Tibial artery (tissue), 4 donors: ENCODE data around the gene SAPCD1.

ENCODE experiments used
- DNase-seq, 2 donors: peaks; one replicate each; pipeline ENCODE4 v3.0.0-alpha.2; 2019
- H3K27ac ChIP-seq, 2 donors: fragments of 200-600 bp; sonication (generic) in 1 of 2; 1 replicate in 1 of 2; 2 replicates in 1 of 2; pipeline ENCODE4 v1.5.1; 2018 to 2019; ENCODE audit warnings: mild to moderate bottlenecking in 1 of 2
- H3K27me3 ChIP-seq, 2 donors: fragments of 200-600 bp; sonication (generic) in 1 of 2; one replicate each; pipeline versions ENCODE4 v1.5.1 to v1.6.0; 2016 to 2019
- H3K36me3 ChIP-seq, 3 donors: fragments of 200-600 bp; sonication (generic) in 2 of 3; one replicate each; pipeline ENCODE4 v1.5.1; 2016 to 2019; ENCODE audit warnings: mild to moderate bottlenecking in 2 of 3
- H3K4me1 ChIP-seq, 4 donors: fragments of 200-600 bp; sonication (generic) in 2 of 4; 1 replicate in 3 of 4; 2 replicates in 1 of 4; pipeline ENCODE4 v1.5.1; 2016 to 2019
- H3K4me3 ChIP-seq, 2 donors: fragments of 200-600 bp; sonication (generic) in 1 of 2; 1 replicate in 1 of 2; 2 replicates in 1 of 2; pipeline ENCODE4 v1.5.1; 2018 to 2019; ENCODE audit warnings: mild to moderate bottlenecking in 2 of 2
- H3K9me3 ChIP-seq, 3 donors: fragments of 200-600 bp; sonication (generic) in 1 of 3; one replicate each; pipeline ENCODE4 v1.5.1; 2016 to 2019
- CTCF ChIP-seq, 2 experiments: fragments of 200-600 bp in 1 of 2; fragments of 450-650 bp in 1 of 2; IDR thresholded peaks; one replicate each; pipeline ENCODE4 v1.5.1; 2017 to 2019; ENCODE audit warnings: antibody characterized with exemption in 2 of 2, mild to moderate bottlenecking in 1 of 2, moderate library complexity in 1 of 2
- intact Hi-C: fragments of 100-400 bp; cut with DNase I; formaldehyde crosslinking; loops from one replicate; pipeline ENCODE4 v1.15.0; 2023; ENCODE audit warnings: low total_unique reads

The SAPCD1 gene

DNA sequence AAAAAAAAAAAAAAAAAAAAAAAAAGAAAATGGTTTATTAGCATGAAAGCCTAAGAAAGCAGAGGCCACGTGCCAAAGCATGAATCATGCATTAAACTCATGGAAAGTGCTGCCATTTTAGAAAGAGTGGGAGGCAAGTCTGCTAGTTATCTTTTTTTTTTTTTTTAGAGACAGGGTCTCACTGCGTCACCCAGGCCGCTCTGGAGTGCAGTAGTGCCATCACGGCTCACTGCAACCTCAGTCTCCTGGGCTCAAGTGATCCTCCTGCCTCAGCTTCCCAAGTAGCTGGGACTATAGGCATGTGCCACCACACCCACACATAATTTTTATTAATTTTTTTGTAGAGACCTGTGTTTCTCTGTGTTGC, 9.5 kb downstream of the SAPCD1 start:
- no peak for TF ChIP-seq CTCF (IDR thresholded peaks at IDR 0.05)
- Histone ChIP-seq H3K9me3 (no peaks in the 10 kb centered on the region), H3K36me3 (no peaks in the 10 kb centered on the region), H3K4me3 (no peak overlapping the region), H3K4me1 (peaks cover 0 to 6% (median 4%) of the 10 kb centered on the region in 4 donors), H3K27me3 (no peaks in the 10 kb centered on the region), H3K27ac (no peak overlapping the region)
- intact Hi-C loops, result no loop called here
- no peak for DNase-seq

DNA sequence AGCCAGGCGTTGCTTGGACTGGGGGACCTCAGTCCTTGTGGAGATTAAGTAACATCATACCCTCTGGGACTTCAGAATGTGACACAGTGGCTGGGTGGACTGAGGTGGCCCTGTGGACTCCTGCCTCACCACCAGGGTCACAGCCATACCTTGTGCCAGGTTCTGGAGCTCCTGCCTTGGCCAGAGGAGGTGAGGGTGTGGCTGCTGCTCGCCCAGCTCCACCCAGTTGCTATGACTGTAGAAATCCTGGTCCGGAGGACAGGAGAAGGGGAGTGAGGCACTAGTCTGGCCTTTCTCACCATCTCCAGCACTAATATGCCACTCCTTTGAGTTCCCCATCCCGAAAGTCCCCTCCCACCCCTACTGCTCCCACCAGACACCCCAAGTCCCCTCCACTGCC, 12.7 kb downstream of the SAPCD1 start:
- no peak for TF ChIP-seq CTCF (IDR thresholded peaks at IDR 0.05)
- no peak for DNase-seq
- intact Hi-C loops, result no loop called here
- no peak overlapping the region for H3K27ac ChIP-seq
- peaks cover 0 to 12% (median 8%) of the 10 kb centered on the region in 4 donors for H3K4me1 ChIP-seq
- H3K27me3 ChIP-seq, result no peaks in the 10 kb centered on the region
- no peaks in the 10 kb centered on the region for H3K9me3 ChIP-seq
- no peak overlapping the region for H3K4me3 ChIP-seq
- H3K36me3 ChIP-seq, result peaks cover 7 to 25% (median 22%) of the 10 kb centered on the region in 3 donors

GRCh38 chr6:31775633-31776484, 13.4 kb downstream of the SAPCD1 start:
- Histone ChIP-seq H3K36me3 (peaks cover 14 to 32% (median 28%) of the 10 kb centered on the region in 3 donors), H3K27me3 (no peaks in the 10 kb centered on the region), H3K27ac (no peak overlapping the region), H3K4me1 (peaks cover 0 to 12% (median 8%) of the 10 kb centered on the region in 4 donors), H3K9me3 (no peaks in the 10 kb centered on the region), H3K4me3 (no peak overlapping the region)
- intact Hi-C loops, result no loop called here
- TF ChIP-seq CTCF (IDR thresholded peaks at IDR 0.05), result no peak
- DNase-seq, result no peak

DNA sequence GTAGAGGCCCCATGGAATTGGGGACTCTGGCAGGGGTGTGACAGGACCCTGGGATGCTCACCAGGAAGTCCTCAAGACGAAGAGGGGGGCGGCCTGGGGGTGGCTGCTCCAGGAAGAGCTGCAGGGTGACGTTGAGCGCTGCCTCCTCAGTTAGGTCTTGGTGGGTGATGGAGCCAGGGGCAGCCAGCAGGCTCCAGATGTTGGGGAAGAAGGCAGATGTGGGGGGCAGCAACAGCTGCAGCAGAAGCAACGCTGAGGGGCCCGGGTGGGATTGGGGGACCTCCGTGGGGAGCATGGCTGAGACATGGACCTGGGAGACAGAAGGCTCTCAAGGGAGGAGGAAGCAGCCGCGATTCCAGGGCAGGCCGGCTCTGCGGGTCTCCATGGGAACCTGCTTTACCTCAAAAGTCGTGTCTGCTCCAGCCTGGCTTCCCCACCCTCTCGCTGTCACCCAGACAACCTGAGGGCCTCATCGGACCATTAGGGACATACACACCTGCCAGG, 14.1 kb downstream of the SAPCD1 start:
- no peak overlapping the region for H3K27ac ChIP-seq
- H3K27me3 ChIP-seq, result no peaks in the 10 kb centered on the region
- H3K4me3 ChIP-seq, result no peak overlapping the region
- H3K4me1 ChIP-seq, result peaks cover 0 to 12% (median 8%) of the 10 kb centered on the region in 4 donors
- TF ChIP-seq CTCF (IDR thresholded peaks at IDR 0.05), result no peak
- no peaks in the 10 kb centered on the region for H3K9me3 ChIP-seq
- H3K36me3 ChIP-seq, result peaks cover 21 to 39% (median 35%) of the 10 kb centered on the region in 3 donors
- intact Hi-C loops, result no loop called here
- DNase-seq, result no peak

DNA sequence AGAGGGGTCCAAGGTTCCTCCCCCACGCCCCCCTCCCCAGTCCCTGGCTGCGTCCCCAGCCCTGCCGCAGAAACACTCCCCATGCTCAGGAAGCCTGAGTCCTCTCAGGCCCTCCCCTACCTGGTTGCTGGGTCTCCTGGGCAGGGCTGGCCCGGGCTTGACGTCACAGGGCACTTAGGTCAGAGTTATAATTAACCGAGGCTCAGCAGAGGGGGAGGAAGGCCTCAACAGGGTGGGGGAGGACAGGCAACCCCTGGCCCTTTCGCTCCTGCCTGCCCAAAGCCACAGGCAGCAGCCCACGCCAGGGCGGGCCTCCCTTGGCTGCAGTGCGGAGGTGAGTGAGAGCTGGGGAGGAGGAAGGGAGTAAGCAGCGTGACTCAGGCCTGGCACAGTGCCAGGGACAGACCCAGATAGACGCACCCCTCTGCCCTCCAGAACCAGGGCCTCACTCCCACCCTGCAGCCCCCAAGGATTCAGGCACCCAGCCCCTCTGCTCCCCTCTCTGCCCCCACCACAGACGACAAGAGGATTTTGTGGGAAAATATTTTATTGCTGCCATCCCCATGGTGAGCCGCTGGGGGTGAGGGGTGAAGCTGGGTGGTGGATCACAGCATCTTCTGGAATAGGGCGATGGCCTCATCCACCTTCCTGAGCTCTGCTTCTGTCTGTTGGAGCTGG, 14.7 kb downstream of the SAPCD1 start, which contains the start of gene VWA7:
TSS of gene VWA7 (minus strand) at position 340 of the 678 bp plus-strand sequence. CDS start 549 bp downstream, outside the sequence.
- H3K27me3 ChIP-seq, result no peaks in the 10 kb centered on the region
- H3K9me3 ChIP-seq, result no peaks in the 10 kb centered on the region
- H3K36me3 ChIP-seq, result peaks cover 25 to 45% (median 41%) of the 10 kb centered on the region in 3 donors
- peaks cover 0 to 12% (median 8%) of the 10 kb centered on the region in 4 donors for H3K4me1 ChIP-seq
- no peak for TF ChIP-seq CTCF (IDR thresholded peaks at IDR 0.05)
- H3K4me3 ChIP-seq, result no peak within 1 kb of the TSS
- no peak within 1 kb of the TSS for H3K27ac ChIP-seq
- intact Hi-C loops, result no loop called here
- peak in 1 of 2 donors; percentile 73 for DNase-seq
